GM23338 (cell line): Measurements from ENCODE around the gene TRIO. TPM values are rescaled to one million over a fixed set of nuclear protein-coding genes. Genes with fewer than 3 reads are reported as not detected.
A peak's percentile ranks its signal among the peaks of the same experiment; 100 is the strongest.

Experiments
- ATAC-seq: fragments of 200-7000 bp; cut with Tn5 transposase; 3 replicates; pipeline ENCODE4 v1.9.1; 2020
- DNase-seq: peaks from one replicate; pipeline ENCODE4 v3.0.0-alpha.2; 2015; ENCODE audit warnings: low spot score
- H2AFZ ChIP-seq: fragments of 200-600 bp; sonication (generic); 2 replicates; pipeline ENCODE4 v1.8.0; 2016; ENCODE audit warnings: antibody characterized with exemption, mild to moderate bottlenecking, moderate library complexity
- H3F3A ChIP-seq: fragments of 200-600 bp; sonication (generic); replicated peaks from 2 replicates; pipeline ENCODE4 v1.8.0; 2017; ENCODE audit warnings: antibody characterized with exemption, mixed run types, low read depth
- H3K27ac ChIP-seq: fragments of 200-600 bp; sonication (generic); 2 replicates; pipeline ENCODE4 v1.6.1; 2016; ENCODE audit warnings: low read depth
- H3K27me3 ChIP-seq: fragments of 200-600 bp; sonication (generic); 2 replicates; pipeline ENCODE4 v1.8.0; 2016; ENCODE audit warnings: mild to moderate bottlenecking, mixed run types, moderate library complexity; ENCODE audit not compliant: insufficient read depth
- H3K36me3 ChIP-seq: fragments of 200-600 bp; sonication (generic); 2 replicates; pipeline ENCODE4 v1.8.0; 2016; ENCODE audit warnings: mild to moderate bottlenecking; ENCODE audit not compliant: insufficient read depth
- H3K4me1 ChIP-seq: fragments of 200-600 bp; sonication (generic); 2 replicates; pipeline ENCODE4 v1.8.0; 2016; ENCODE audit warnings: mild to moderate bottlenecking, moderate library complexity; ENCODE audit not compliant: insufficient read depth
- H3K4me2 ChIP-seq: fragments of 200-600 bp; sonication (generic); 2 replicates; pipeline ENCODE4 v1.7.1; 2017; ENCODE audit warnings: mixed run types
- H3K4me3 ChIP-seq: fragments of 200-600 bp; sonication (generic); 2 replicates; pipeline ENCODE4 v1.6.1; 2016; ENCODE audit warnings: mixed run types
- H3K79me2 ChIP-seq: fragments of 200-600 bp; sonication (generic); replicated peaks from 2 replicates; pipeline ENCODE4 v1.8.0; 2017; ENCODE audit warnings: mild to moderate bottlenecking; ENCODE audit not compliant: insufficient read depth
- H3K9me2 ChIP-seq: fragments of 200-600 bp; sonication (generic); 2 replicates; pipeline ENCODE4 v1.8.0; 2017; ENCODE audit not compliant: insufficient read depth
- H4K20me1 ChIP-seq: fragments of 200-600 bp; sonication (generic); replicated peaks from 2 replicates; pipeline ENCODE4 v1.8.0; 2017; ENCODE audit warnings: mild to moderate bottlenecking; ENCODE audit not compliant: insufficient read depth
- H3K27ac Mint-ChIP-seq: 2 replicates; pipeline ENCODE4 v1.8.0; 2020; ENCODE audit warnings: inconsistent platforms, mild to moderate bottlenecking, moderate library complexity, mixed read lengths
- H3K27me3 Mint-ChIP-seq: 3 replicates; pipeline ENCODE4 v1.8.0; 2022; ENCODE audit warnings: low read depth, mild to moderate bottlenecking, moderate library complexity, mixed read lengths, inconsistent platforms; ENCODE audit not compliant: insufficient read depth, poor library complexity
- H3K36me3 Mint-ChIP-seq: 3 replicates; pipeline ENCODE4 v1.8.0; 2021; ENCODE audit warnings: low read depth, mild to moderate bottlenecking, inconsistent platforms, moderate library complexity, mixed read lengths
- H3K4me1 Mint-ChIP-seq: 3 replicates; pipeline ENCODE4 v1.8.0; 2020; ENCODE audit warnings: mild to moderate bottlenecking, inconsistent platforms, mixed read lengths
- H3K4me3 Mint-ChIP-seq: 3 replicates; pipeline ENCODE4 v1.8.0; 2021; ENCODE audit warnings: moderate library complexity, mild to moderate bottlenecking, inconsistent platforms, mixed read lengths
- H3K9me3 Mint-ChIP-seq: 3 replicates; pipeline ENCODE4 v1.8.0; 2020; ENCODE audit warnings: moderate library complexity, mild to moderate bottlenecking, inconsistent platforms, mixed read lengths
- CREB1 ChIP-seq: fragments of 250-450 bp; sonication (Bioruptor Pico); IDR thresholded peaks from 2 replicates; pipeline ENCODE4 v1.5.0; 2020; ENCODE audit warnings: low read depth, mild to moderate bottlenecking, moderate library complexity
- EZH2 ChIP-seq: fragments of 200-600 bp; sonication (generic); IDR thresholded peaks from one replicate; pipeline ENCODE4 v1.8.0; 2017; ENCODE audit warnings: antibody characterized with exemption, mild to moderate bottlenecking, low read depth; ENCODE audit not compliant: unreplicated experiment
- EZH2phosphoT487 ChIP-seq: fragments of 200-600 bp; sonication (generic); IDR thresholded peaks from one replicate; pipeline ENCODE4 v1.8.1; 2018; ENCODE audit warnings: antibody characterized with exemption; ENCODE audit not compliant: unreplicated experiment
- NANOG ChIP-seq: IDR thresholded peaks from 2 replicates; pipeline ENCODE4 v1.6.1; 2016; ENCODE audit warnings: antibody characterized with exemption, borderline replicate concordance
- POLR2AphosphoS5 ChIP-seq: IDR thresholded peaks from 2 replicates; pipeline ENCODE4 v1.6.1; 2016; ENCODE audit warnings: antibody characterized with exemption, low read depth
- REST ChIP-seq: IDR thresholded peaks from one replicate; pipeline ENCODE4 v1.6.1; 2018; ENCODE audit warnings: antibody characterized with exemption; ENCODE audit not compliant: unreplicated experiment
- STAT1 ChIP-seq: IDR thresholded peaks from one replicate; pipeline ENCODE4 v1.6.1; 2016; ENCODE audit warnings: antibody characterized with exemption; ENCODE audit not compliant: unreplicated experiment
- ZNF114 ChIP-seq: fragments of 250-450 bp; sonication (Bioruptor Pico); IDR thresholded peaks from 2 replicates; pipeline ENCODE4 v1.5.0; 2020; ENCODE audit warnings: mild to moderate bottlenecking, moderate library complexity
- ZNF331 ChIP-seq: fragments of 250-450 bp; sonication (Bioruptor Pico); IDR thresholded peaks from 2 replicates; pipeline ENCODE4 v1.5.0; 2020; ENCODE audit warnings: low read depth, mild to moderate bottlenecking, moderate library complexity
- ZNF462 ChIP-seq: fragments of 250-450 bp; sonication (Bioruptor Pico); IDR thresholded peaks from 2 replicates; pipeline ENCODE4 v1.5.0; 2020; ENCODE audit warnings: mild to moderate bottlenecking, moderate library complexity
- polyA plus RNA-seq: library from polyadenylated mRNA; unstranded; fragments of >200 nt; fragmentation: Nextera tagmentation; extraction: Ambion mirVana; gene quantifications from 2 replicates; pipeline ENCODE4 v1.2.1, GENCODE V29; 2016
- total RNA-seq: library from RNA; depleted of rRNA; stranded (reverse); fragments of >200 nt; shearing (Covaris generic); gene quantifications from 2 replicates; pipeline ENCODE4 v1.2.3, GENCODE V29; 2014
- TF ChIP-seq, protein P1 (sequence below), 2 experiments: fragments of 200-600 bp in 1 of 2; sonication (generic) in 1 of 2; conservative IDR thresholded peaks; 2 replicates each; pipeline versions ENCODE4 v1.5.1 to v1.6.1; 2016 to 2017; ENCODE audit warnings: antibody characterized with exemption in 2 of 2, low read depth in 2 of 2, mild to moderate bottlenecking in 2 of 2, moderate library complexity in 1 of 2

TRIO gene
- total and polyA plus RNA-seq, 2 experiments from 2014 or later, result 13.8 to 113 TPM

GRCh38 chr5:14142202-14142826 lies 828 bp upstream of the TRIO start (continued):
- TF ChIP-seq ZNF462, result no peak
- TF ChIP-seq NANOG, result no peak
- no peak for TF ChIP-seq POLR2AphosphoS5
- no peak for TF ChIP-seq CREB1 (CRISPR knock-in tag)
- TF ChIP-seq EZH2phosphoT487, result no peak
- TF ChIP-seq, protein P1, sequence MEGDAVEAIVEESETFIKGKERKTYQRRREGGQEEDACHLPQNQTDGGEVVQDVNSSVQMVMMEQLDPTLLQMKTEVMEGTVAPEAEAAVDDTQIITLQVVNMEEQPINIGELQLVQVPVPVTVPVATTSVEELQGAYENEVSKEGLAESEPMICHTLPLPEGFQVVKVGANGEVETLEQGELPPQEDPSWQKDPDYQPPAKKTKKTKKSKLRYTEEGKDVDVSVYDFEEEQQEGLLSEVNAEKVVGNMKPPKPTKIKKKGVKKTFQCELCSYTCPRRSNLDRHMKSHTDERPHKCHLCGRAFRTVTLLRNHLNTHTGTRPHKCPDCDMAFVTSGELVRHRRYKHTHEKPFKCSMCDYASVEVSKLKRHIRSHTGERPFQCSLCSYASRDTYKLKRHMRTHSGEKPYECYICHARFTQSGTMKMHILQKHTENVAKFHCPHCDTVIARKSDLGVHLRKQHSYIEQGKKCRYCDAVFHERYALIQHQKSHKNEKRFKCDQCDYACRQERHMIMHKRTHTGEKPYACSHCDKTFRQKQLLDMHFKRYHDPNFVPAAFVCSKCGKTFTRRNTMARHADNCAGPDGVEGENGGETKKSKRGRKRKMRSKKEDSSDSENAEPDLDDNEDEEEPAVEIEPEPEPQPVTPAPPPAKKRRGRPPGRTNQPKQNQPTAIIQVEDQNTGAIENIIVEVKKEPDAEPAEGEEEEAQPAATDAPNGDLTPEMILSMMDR (conservative IDR thresholded peaks at IDR 0.05; ENCODE audit: low read depth in 2 of 2), result no peak

DNA sequence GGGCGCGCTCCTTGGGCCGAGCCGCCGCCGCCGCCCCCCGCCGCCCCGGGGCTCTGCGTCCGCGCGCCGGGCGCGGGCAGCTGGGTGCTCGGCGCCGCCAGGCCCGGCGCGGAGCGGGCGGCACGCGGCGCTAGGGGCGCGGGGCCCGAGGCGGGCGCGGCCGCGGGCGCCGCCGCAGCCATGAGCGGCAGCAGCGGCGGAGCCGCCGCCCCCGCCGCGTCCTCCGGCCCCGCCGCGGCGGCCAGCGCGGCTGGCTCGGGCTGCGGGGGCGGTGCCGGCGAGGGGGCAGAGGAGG lies 351 bp downstream of the TRIO start:
- Mint-ChIP-seq H3K27ac (no peak overlapping the region), H3K9me3 (no peaks in the 10 kb centered on the region; the same call in 2 of the 3 replicates), H3K4me1 (peaks cover 41% of the 10 kb centered on the region), H3K36me3 (no peaks in the 10 kb centered on the region; the same call in 2 of the 3 replicates), H3K27me3 (peaks cover 11% of the 10 kb centered on the region), H3K4me3 (no peak overlapping the region; the same call in 2 of the 3 replicates)
- Histone ChIP-seq H3K4me1 (peaks cover 42% of the 10 kb centered on the region), H2AFZ (no peak overlapping the region), H3F3A (0 out of 2 replicates have a peak, but pooled peaks cover 4% of the 10 kb centered on the region), H3K4me2 (peak overlapping the region; percentile 98; the same call in 1 of the 2 replicates), H4K20me1 (peaks cover 34% of the 10 kb centered on the region), H3K9me2 (no peaks in the 10 kb centered on the region), H3K27me3 (peaks cover 3% of the 10 kb centered on the region; the same call in 1 of the 2 replicates), H3K36me3 (no peaks in the 10 kb centered on the region), H3K4me3 (peak overlapping the region; percentile 96; the same call in 1 of the 2 replicates), H3K79me2 (peaks cover 37% of the 10 kb centered on the region), H3K27ac (no peak overlapping the region)
- ATAC-seq (no peak), DNase-seq (no peak)
- TF ChIP-seq ZNF331 (no peak), REST (no peak), EZH2 (no peak), CREB1 (CRISPR knock-in tag) (no peak), NANOG (no peak), ZNF114 (no peak), POLR2AphosphoS5 (no peak), STAT1 (no peak)
